GM23338 (cell line): Measurements from ENCODE around the gene RPS19BP1. TPM values are rescaled to one million over a fixed set of nuclear protein-coding genes. Genes with fewer than 3 reads are reported as not detected.

ENCODE experiments used
- ATAC-seq: fragments of 200-7000 bp; cut with Tn5 transposase; 3 replicates; pipeline ENCODE4 v1.9.1; 2020
- DNase-seq: peaks from one replicate; pipeline ENCODE4 v3.0.0-alpha.2; 2015; ENCODE audit warnings: low spot score
- H2AFZ ChIP-seq: fragments of 200-600 bp; sonication (generic); 2 replicates; pipeline ENCODE4 v1.8.0; 2016; ENCODE audit warnings: antibody characterized with exemption, mild to moderate bottlenecking, moderate library complexity
- H3F3A ChIP-seq: fragments of 200-600 bp; sonication (generic); replicated peaks from 2 replicates; pipeline ENCODE4 v1.8.0; 2017; ENCODE audit warnings: antibody characterized with exemption, mixed run types, low read depth
- H3K27ac ChIP-seq: fragments of 200-600 bp; sonication (generic); 2 replicates; pipeline ENCODE4 v1.6.1; 2016; ENCODE audit warnings: low read depth
- H3K27me3 ChIP-seq: fragments of 200-600 bp; sonication (generic); 2 replicates; pipeline ENCODE4 v1.8.0; 2016; ENCODE audit warnings: mild to moderate bottlenecking, mixed run types, moderate library complexity; ENCODE audit not compliant: insufficient read depth
- H3K36me3 ChIP-seq: fragments of 200-600 bp; sonication (generic); 2 replicates; pipeline ENCODE4 v1.8.0; 2016; ENCODE audit warnings: mild to moderate bottlenecking; ENCODE audit not compliant: insufficient read depth
- H3K4me1 ChIP-seq: fragments of 200-600 bp; sonication (generic); 2 replicates; pipeline ENCODE4 v1.8.0; 2016; ENCODE audit warnings: mild to moderate bottlenecking, moderate library complexity; ENCODE audit not compliant: insufficient read depth
- H3K4me2 ChIP-seq: fragments of 200-600 bp; sonication (generic); 2 replicates; pipeline ENCODE4 v1.7.1; 2017; ENCODE audit warnings: mixed run types
- H3K4me3 ChIP-seq: fragments of 200-600 bp; sonication (generic); 2 replicates; pipeline ENCODE4 v1.6.1; 2016; ENCODE audit warnings: mixed run types
- H3K79me2 ChIP-seq: fragments of 200-600 bp; sonication (generic); replicated peaks from 2 replicates; pipeline ENCODE4 v1.8.0; 2017; ENCODE audit warnings: mild to moderate bottlenecking; ENCODE audit not compliant: insufficient read depth
- H3K9me2 ChIP-seq: fragments of 200-600 bp; sonication (generic); 2 replicates; pipeline ENCODE4 v1.8.0; 2017; ENCODE audit not compliant: insufficient read depth
- H4K20me1 ChIP-seq: fragments of 200-600 bp; sonication (generic); replicated peaks from 2 replicates; pipeline ENCODE4 v1.8.0; 2017; ENCODE audit warnings: mild to moderate bottlenecking; ENCODE audit not compliant: insufficient read depth
- H3K27ac Mint-ChIP-seq: 2 replicates; pipeline ENCODE4 v1.8.0; 2020; ENCODE audit warnings: inconsistent platforms, mild to moderate bottlenecking, moderate library complexity, mixed read lengths
- H3K27me3 Mint-ChIP-seq: 3 replicates; pipeline ENCODE4 v1.8.0; 2022; ENCODE audit warnings: low read depth, mild to moderate bottlenecking, moderate library complexity, mixed read lengths, inconsistent platforms; ENCODE audit not compliant: insufficient read depth, poor library complexity
- H3K36me3 Mint-ChIP-seq: 3 replicates; pipeline ENCODE4 v1.8.0; 2021; ENCODE audit warnings: low read depth, mild to moderate bottlenecking, inconsistent platforms, moderate library complexity, mixed read lengths
- H3K4me1 Mint-ChIP-seq: 3 replicates; pipeline ENCODE4 v1.8.0; 2020; ENCODE audit warnings: mild to moderate bottlenecking, inconsistent platforms, mixed read lengths
- H3K4me3 Mint-ChIP-seq: 3 replicates; pipeline ENCODE4 v1.8.0; 2021; ENCODE audit warnings: moderate library complexity, mild to moderate bottlenecking, inconsistent platforms, mixed read lengths
- H3K9me3 Mint-ChIP-seq: 3 replicates; pipeline ENCODE4 v1.8.0; 2020; ENCODE audit warnings: moderate library complexity, mild to moderate bottlenecking, inconsistent platforms, mixed read lengths
- EZH2 ChIP-seq: fragments of 200-600 bp; sonication (generic); IDR thresholded peaks from one replicate; pipeline ENCODE4 v1.8.0; 2017; ENCODE audit warnings: antibody characterized with exemption, mild to moderate bottlenecking, low read depth; ENCODE audit not compliant: unreplicated experiment
- JUNB ChIP-seq: IDR thresholded peaks from one replicate; pipeline ENCODE4 v1.6.1; 2016; ENCODE audit warnings: antibody characterized with exemption; ENCODE audit not compliant: unreplicated experiment
- ZNF331 ChIP-seq: fragments of 250-450 bp; sonication (Bioruptor Pico); IDR thresholded peaks from 2 replicates; pipeline ENCODE4 v1.5.0; 2020; ENCODE audit warnings: low read depth, mild to moderate bottlenecking, moderate library complexity
- ZNF462 ChIP-seq: fragments of 250-450 bp; sonication (Bioruptor Pico); IDR thresholded peaks from 2 replicates; pipeline ENCODE4 v1.5.0; 2020; ENCODE audit warnings: mild to moderate bottlenecking, moderate library complexity
- polyA plus RNA-seq: library from polyadenylated mRNA; unstranded; fragments of >200 nt; fragmentation: Nextera tagmentation; extraction: Ambion mirVana; gene quantifications from 2 replicates; pipeline ENCODE4 v1.2.1, GENCODE V29; 2016
- total RNA-seq: library from RNA; depleted of rRNA; stranded (reverse); fragments of >200 nt; shearing (Covaris generic); gene quantifications from 2 replicates; pipeline ENCODE4 v1.2.3, GENCODE V29; 2014

RPS19BP1 gene
- total and polyA plus RNA-seq, 2 experiments from 2014 or later, result 153 to 215 TPM

GRCh38 chr22:39558254-39558727 is 25.7 kb upstream of the RPS19BP1 start:
- peaks cover 44% of the 10 kb centered on the region for H3K27me3 Mint-ChIP-seq
- DNase-seq (peak; percentile 40), ATAC-seq (peak; percentile 7; the same call in 2 of the 3 replicates)
- no peaks in the 10 kb centered on the region for H3K36me3 Mint-ChIP-seq
- H3K27ac ChIP-seq, result no peak overlapping the region
- peaks cover 3% of the 10 kb centered on the region; the same call in 1 of the 2 replicates for H3F3A ChIP-seq
- H4K20me1 ChIP-seq, result peaks cover 11% of the 10 kb centered on the region; the same call in 1 of the 2 replicates
- peaks cover 46% of the 10 kb centered on the region for H3K27me3 ChIP-seq
- H3K4me1 ChIP-seq, result no peaks in the 10 kb centered on the region; the same call in 1 of the 2 replicates
- no peaks in the 10 kb centered on the region for H3K79me2 ChIP-seq
- no peak overlapping the region for H2AFZ ChIP-seq
- no peaks in the 10 kb centered on the region for H3K9me3 Mint-ChIP-seq
- no peaks in the 10 kb centered on the region for H3K9me2 ChIP-seq
- TF ChIP-seq ZNF331 (CRISPR knock-in tag), result no peak
- TF ChIP-seq EZH2, result peak; percentile 61
- no peak for TF ChIP-seq JUNB
- TF ChIP-seq ZNF462 (CRISPR knock-in tag), result no peak
- H3K36me3 ChIP-seq, result no peaks in the 10 kb centered on the region
- peak overlapping the region; percentile 75 for H3K4me2 ChIP-seq
- no peak overlapping the region for H3K27ac Mint-ChIP-seq
- H3K4me3 ChIP-seq, result peak overlapping the region; percentile 55
- H3K4me3 Mint-ChIP-seq, result peak overlapping the region; percentile 73
- H3K4me1 Mint-ChIP-seq, result peaks cover 12% of the 10 kb centered on the region
